HCT116 (cell line): ENCODE data around the gene NEK7. TPM values are rescaled to one million over a fixed set of nuclear protein-coding genes. Genes with fewer than 3 reads are reported as not detected.

Experiments used
- ATAC-seq: fragments of 200-7000 bp; cut with Tn5 transposase; 2 replicates; pipeline ENCODE4 v1.9.1; 2020; ENCODE audit warnings: mild to moderate bottlenecking, moderate library complexity
- BruUV-seq: library from RNA; stranded (reverse); fragments of 400-500 nt; replicated peaks from 2 replicates; lab custom pipeline; 2021; lab: Mats Ljungman, UMichigan
- CTCF ChIA-PET: fragments of 300-600 bp; sonication (Branson Sonifier 250); formaldehyde crosslinking; loops from one replicate; lab custom pipeline; 2021; ENCODE audit warnings: antibody characterized with exemption; lab: Charles Lee
- POLR2A ChIA-PET: fragments of 300-600, 350-600 bp; sonication (Branson Sonifier 250); formaldehyde crosslinking; loops from one replicate; lab custom pipeline; 2021; ENCODE audit warnings: antibody characterized with exemption; lab: Charles Lee
- RAD21 ChIA-PET, 2 experiments: fragments of 300-600 bp; sonication (Branson Sonifier 250); formaldehyde crosslinking; loops; one replicate each; lab custom pipeline; 2023; ENCODE audit warnings: low total read pairs in 2 of 2; ENCODE audit not compliant: uncharacterized antibody in 2 of 2, unreplicated experiment in 2 of 2, low non-redundant PET in 1 of 2; lab: Charles Lee
- DNase-seq: peaks from one replicate; pipeline ENCODE4 v3.0.0-alpha.2; 2010; ENCODE audit warnings: low read depth, low spot score
- H2AFZ ChIP-seq: fragments of 200-600 bp; shearing (Covaris generic), sonication (generic); 2 replicates; pipeline ENCODE4 v1.6.1; 2017; ENCODE audit warnings: low read depth, mixed run types, mixed read lengths, antibody characterized with exemption, low read length; ENCODE audit not compliant: poor library complexity, severe bottlenecking
- H3K27ac ChIP-seq: 2 replicates; pipeline ENCODE4 v1.5.1; 2012; ENCODE audit warnings: low read depth, low read length
- H3K27me3 ChIP-seq: fragments of 200-600 bp; sonication (generic); 2 replicates; pipeline ENCODE4 v1.6.1; 2016; ENCODE audit warnings: mixed run types, low read length, mixed read lengths; ENCODE audit not compliant: insufficient read depth
- H3K36me3 ChIP-seq, 2 experiments: fragments of 200-500 bp in 1 of 2; fragments of 200-600 bp in 1 of 2; sonication (Bioruptor generic) in 1 of 2; sonication (generic) in 1 of 2; 2 replicates each; pipeline versions ENCODE4 v1.5.1 to v1.6.1; 2014 to 2016; ENCODE audit warnings: low read length in 2 of 2, inconsistent platforms in 1 of 2, mixed read lengths in 1 of 2, mixed run types in 1 of 2; ENCODE audit not compliant: insufficient read depth in 2 of 2, control insufficient read depth in 1 of 2
- H3K4me1 ChIP-seq, 2 experiments: fragments of 200-600 bp in 1 of 2; sonication (generic) in 1 of 2; 2 replicates each; pipeline versions ENCODE4 v1.5.1 to v1.6.1; 2012 to 2017; ENCODE audit warnings: low read length in 2 of 2, inconsistent platforms in 1 of 2, mild to moderate bottlenecking in 1 of 2, mixed read lengths in 1 of 2, mixed run types in 1 of 2, moderate library complexity in 1 of 2; ENCODE audit not compliant: insufficient read depth in 2 of 2, control insufficient read depth in 1 of 2
- H3K4me2 ChIP-seq: fragments of 200-600 bp; sonication (generic); 2 replicates; pipeline ENCODE4 v1.6.1; 2017; ENCODE audit warnings: mixed run types, low read length, mixed read lengths
- H3K4me3 ChIP-seq, 2 experiments: fragments of 200-600 bp in 1 of 2; sonication (generic) in 1 of 2; replicated peaks in 1 of 2; 2 replicates each; pipeline ENCODE4 v1.5.1; 2011 to 2016; ENCODE audit warnings: low read length in 2 of 2, control low read depth in 1 of 2, low read depth in 1 of 2, mild to moderate bottlenecking in 1 of 2, mixed read lengths in 1 of 2, mixed run types in 1 of 2
- H3K79me2 ChIP-seq: fragments of 200-600 bp; sonication (generic); 2 replicates; pipeline ENCODE4 v1.6.1; 2017; ENCODE audit warnings: mild to moderate bottlenecking, mixed run types, low read length, moderate library complexity, mixed read lengths; ENCODE audit not compliant: insufficient read depth
- H3K9ac ChIP-seq: fragments of 200-600 bp; sonication (generic); 2 replicates; pipeline ENCODE4 v1.6.1; 2016; ENCODE audit warnings: low read length, mixed read lengths
- H3K9me2 ChIP-seq: fragments of 200-600 bp; sonication (generic), shearing (Covaris generic); 2 replicates; pipeline ENCODE4 v1.6.1; 2017; ENCODE audit warnings: mixed run types, mild to moderate bottlenecking, moderate library complexity; ENCODE audit not compliant: insufficient read depth
- H3K9me3 ChIP-seq, 2 experiments: fragments of 200-500 bp in 1 of 2; fragments of 200-600 bp in 1 of 2; sonication (Bioruptor generic) in 1 of 2; sonication (generic) in 1 of 2; 2 replicates each; pipeline ENCODE4 v1.6.1; 2014 to 2017; ENCODE audit warnings: low read length in 2 of 2, mixed read lengths in 2 of 2, inconsistent platforms in 1 of 2, low read depth in 1 of 2, mild to moderate bottlenecking in 1 of 2, mixed run types in 1 of 2, moderate library complexity in 1 of 2; ENCODE audit not compliant: control insufficient read depth in 1 of 2, insufficient read depth in 1 of 2
- H4K20me1 ChIP-seq: fragments of 200-600 bp; sonication (generic), shearing (Covaris generic); 2 replicates; pipeline ENCODE4 v1.6.1; 2017; ENCODE audit warnings: mixed run types, mild to moderate bottlenecking, moderate library complexity; ENCODE audit not compliant: insufficient read depth
- CBX3 ChIP-seq: IDR thresholded peaks from 2 replicates; pipeline ENCODE4 v1.6.1; 2012; ENCODE audit warnings: low read depth
- CEBPB ChIP-seq: IDR thresholded peaks from 2 replicates; pipeline ENCODE4 v1.6.1; 2012; ENCODE audit warnings: low read depth
- EGR1 ChIP-seq: IDR thresholded peaks from 2 replicates; pipeline ENCODE4 v1.6.1; 2012; ENCODE audit warnings: low read depth
- EZH2 ChIP-seq: fragments of 200-600 bp; sonication (generic); IDR thresholded peaks from 2 replicates; pipeline ENCODE4 v1.6.1; 2017; ENCODE audit warnings: antibody characterized with exemption, mixed run types
- EZH2phosphoT487 ChIP-seq: fragments of 200-600 bp; IDR thresholded peaks from 2 replicates; pipeline ENCODE4 v1.6.1; 2018; ENCODE audit warnings: antibody characterized with exemption, borderline replicate concordance
- MAX ChIP-seq: IDR thresholded peaks from 2 replicates; pipeline ENCODE4 v1.6.1; 2012
- POLR2A ChIP-seq: IDR thresholded peaks from 2 replicates; pipeline ENCODE4 v1.7.0; 2011; ENCODE audit warnings: borderline replicate concordance; ENCODE audit not compliant: insufficient read depth, insufficient read length; ENCODE audit errors: extremely low read depth
- POLR2AphosphoS5 ChIP-seq: IDR thresholded peaks from 2 replicates; pipeline ENCODE4 v1.6.1; 2011; ENCODE audit warnings: mild to moderate bottlenecking, low read depth, low read length, moderate library complexity
- RAD21 ChIP-seq: IDR thresholded peaks from 2 replicates; pipeline ENCODE4 v1.6.1; 2012; ENCODE audit warnings: low read depth, mild to moderate bottlenecking
- REST ChIP-seq: IDR thresholded peaks from 2 replicates; pipeline ENCODE4 v1.6.1; 2012; ENCODE audit warnings: low read depth
- SP1 ChIP-seq: IDR thresholded peaks from 2 replicates; pipeline ENCODE4 v1.6.1; 2012; ENCODE audit warnings: low read depth
- TCF7L2 ChIP-seq: IDR thresholded peaks from 2 replicates; pipeline ENCODE4 v1.7.0; 2011; ENCODE audit warnings: borderline replicate concordance, inconsistent platforms; ENCODE audit not compliant: insufficient read depth, insufficient read length; ENCODE audit errors: extremely low read depth
- YY1 ChIP-seq: IDR thresholded peaks from 2 replicates; pipeline ENCODE4 v1.6.1; 2011; ENCODE audit warnings: low read length, low read depth, moderate library complexity, mild to moderate bottlenecking; ENCODE audit not compliant: insufficient replicate concordance; ENCODE audit errors: extremely low read depth
- ZBTB33 ChIP-seq: IDR thresholded peaks from 2 replicates; pipeline ENCODE4 v1.6.1; 2011; ENCODE audit warnings: mild to moderate bottlenecking, low read length, moderate library complexity; ENCODE audit not compliant: insufficient replicate concordance; ENCODE audit errors: extremely low read depth
- ZNF274 ChIP-seq: fragments of 200-500 bp; sonication (Bioruptor generic); IDR thresholded peaks from 2 replicates; pipeline ENCODE4 v1.6.1; 2014; ENCODE audit warnings: mild to moderate bottlenecking, low read depth, low read length, inconsistent platforms
- intact Hi-C: fragments of 100-400 bp; cut with micrococcal nuclease; formaldehyde crosslinking; loops from 2 replicates; pipeline ENCODE4 v1.10.0; 2022
- total RNA-seq: library from RNA; stranded (reverse); gene quantifications from one replicate; pipeline ENCODE4 v1.2.1, GENCODE V29; 2021; ENCODE audit not compliant: unreplicated experiment
- TF ChIP-seq, protein P1 (sequence below), 3 experiments: fragments of 200-600 bp in 1 of 3; sonication (generic) in 1 of 3; IDR thresholded peaks in 2 of 3; conservative IDR thresholded peaks in 1 of 3; 2 replicates each; pipeline ENCODE4 v1.5.1; 2012 to 2017; ENCODE audit warnings: low read depth in 2 of 3, low read length in 2 of 3, antibody characterized with exemption in 1 of 3, borderline replicate concordance in 1 of 3, control low read depth in 1 of 3, mild to moderate bottlenecking in 1 of 3, mixed read lengths in 1 of 3, mixed run types in 1 of 3, moderate library complexity in 1 of 3; ENCODE audit not compliant: insufficient read depth in 1 of 3

The NEK7 gene
- total RNA-seq, 1 experiment from 2014 or later = 33.0 TPM

- TF ChIP-seq POLR2AphosphoS5 (no peak), CEBPB (no peak), POLR2A (no peak), TCF7L2 (no peak), ZNF274 (no peak), RAD21 (no peak)
Observed at GRCh38 chr1:198117267-198117666, 39.5 kb upstream of the NEK7 start (continued).

DNA sequence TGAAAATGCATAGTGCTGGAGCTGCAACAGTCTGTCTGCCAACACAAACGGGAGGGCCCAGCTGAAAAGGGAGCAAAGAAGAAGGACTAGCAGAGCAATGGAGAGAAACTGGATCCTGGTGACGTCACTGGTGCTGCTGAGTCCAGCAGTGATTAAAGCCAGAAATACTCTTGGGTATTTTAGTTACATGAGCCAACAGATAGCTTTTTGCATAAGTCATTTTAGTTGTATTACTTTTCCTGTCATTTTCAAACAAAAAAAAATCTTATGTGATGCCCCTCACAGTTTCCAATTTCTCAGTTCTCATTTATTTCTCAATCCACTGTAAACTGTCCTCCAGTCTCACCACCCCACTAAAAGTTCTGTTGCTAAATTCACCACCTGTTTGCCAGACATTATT, 38.7 kb upstream of the NEK7 start:
- no peak overlapping the region for H3K4me3 ChIP-seq
- no peak overlapping the region for H3K9ac ChIP-seq
- ChIA-PET CTCF (no interaction called here), POLR2A (interaction anchor here (1.0 kb wide), 1 partner anchor 8 kb away, joined by 4 read pairs; no protein-coding TSS in a partner anchor), RAD21 (no interaction called here)
- no TSS peak for BruUV-seq
- no peaks in the 10 kb centered on the region for H3K9me2 ChIP-seq
- H3K4me1 ChIP-seq = peaks cover 5 to 12% of the 10 kb centered on the region in 2 experiments; a peak in 3 of 4 replicates
- H3K27me3 ChIP-seq = no peaks in the 10 kb centered on the region
- H3K9me3 ChIP-seq = no peaks in the 10 kb centered on the region
- H3K4me2 ChIP-seq = no peak overlapping the region
- no peak overlapping the region for H3K27ac ChIP-seq
- intact Hi-C loops = no loop called here
- no peaks in the 10 kb centered on the region for H4K20me1 ChIP-seq
- H2AFZ ChIP-seq = no peak overlapping the region
- no peak for ATAC-seq
- no peak for DNase-seq
- TF ChIP-seq EZH2phosphoT487 (no peak), ZBTB33 (no peak), TCF7L2 (no peak), CBX3 (no peak), MAX (no peak), EGR1 (no peak), REST (no peak), SP1 (no peak), YY1 (no peak), EZH2 (no peak)
- TF ChIP-seq, protein P1, sequence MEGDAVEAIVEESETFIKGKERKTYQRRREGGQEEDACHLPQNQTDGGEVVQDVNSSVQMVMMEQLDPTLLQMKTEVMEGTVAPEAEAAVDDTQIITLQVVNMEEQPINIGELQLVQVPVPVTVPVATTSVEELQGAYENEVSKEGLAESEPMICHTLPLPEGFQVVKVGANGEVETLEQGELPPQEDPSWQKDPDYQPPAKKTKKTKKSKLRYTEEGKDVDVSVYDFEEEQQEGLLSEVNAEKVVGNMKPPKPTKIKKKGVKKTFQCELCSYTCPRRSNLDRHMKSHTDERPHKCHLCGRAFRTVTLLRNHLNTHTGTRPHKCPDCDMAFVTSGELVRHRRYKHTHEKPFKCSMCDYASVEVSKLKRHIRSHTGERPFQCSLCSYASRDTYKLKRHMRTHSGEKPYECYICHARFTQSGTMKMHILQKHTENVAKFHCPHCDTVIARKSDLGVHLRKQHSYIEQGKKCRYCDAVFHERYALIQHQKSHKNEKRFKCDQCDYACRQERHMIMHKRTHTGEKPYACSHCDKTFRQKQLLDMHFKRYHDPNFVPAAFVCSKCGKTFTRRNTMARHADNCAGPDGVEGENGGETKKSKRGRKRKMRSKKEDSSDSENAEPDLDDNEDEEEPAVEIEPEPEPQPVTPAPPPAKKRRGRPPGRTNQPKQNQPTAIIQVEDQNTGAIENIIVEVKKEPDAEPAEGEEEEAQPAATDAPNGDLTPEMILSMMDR (IDR thresholded peaks at IDR 0.05 in 2 of 3, conservative IDR thresholded peaks at IDR 0.05 in 1 of 3; ENCODE audit: borderline replicate concordance in 1 of 3, insufficient read depth in 1 of 3, low read depth in 2 of 3, low read length in 2 of 3) = no peak
- no peaks in the 10 kb centered on the region for H3K79me2 ChIP-seq
- no peaks in the 10 kb centered on the region for H3K36me3 ChIP-seq
